Ammon's horn (tissue), 1 donor: ENCODE data around the gene RNASET2.
"Not testable (repeated sequence)": the region's sequence is repeated elsewhere in the genome, so short reads cannot be mapped to it uniquely, and the experiment has no call there.

Experiments
- DNase-seq: peaks from one replicate; pipeline ENCODE4 v3.0.0-alpha.2; 2016; ENCODE audit warnings: low spot score

RNASET2 gene

GRCh38 chr6:166902211-166902755 is 54.1 kb downstream of the RNASET2 start:
- no peak for DNase-seq

GRCh38 chr6:166901626-166902025 is 54.7 kb downstream of the RNASET2 start:
- DNase-seq: no peak

GRCh38 chr6:166900956-166901607 is 55.3 kb downstream of the RNASET2 start:
- DNase-seq: no peak

GRCh38 chr6:166900130-166900708 is 56.1 kb downstream of the RNASET2 start:
- no peak for DNase-seq

GRCh38 chr6:166898910-166899309 is 57.4 kb downstream of the RNASET2 start:
- DNase-seq: no peak

- not testable (repeated sequence) for DNase-seq
Measured at GRCh38 chr6:166894614-166895013, 61.7 kb downstream of the RNASET2 start.

- not testable (repeated sequence) for DNase-seq
Measured at GRCh38 chr6:166892472-166892871, 63.9 kb downstream of the RNASET2 start.

- DNase-seq: not testable (repeated sequence)
Measured at GRCh38 chr6:166886773-166887172, 69.6 kb downstream of the RNASET2 start.

- DNase-seq: not testable (repeated sequence)
Measured at GRCh38 chr6:166884958-166885357, 71.4 kb downstream of the RNASET2 start.

GRCh38 chr6:166879594-166879993 is 76.8 kb downstream of the RNASET2 start:
- DNase-seq: no peak
